H9 (cell line): ENCODE data around the gene ASXL3. TPM values are rescaled to one million over a fixed set of nuclear protein-coding genes. Genes with fewer than 3 reads are reported as not detected.

ENCODE experiments used
- DNase-seq: peaks from one replicate; pipeline ENCODE4 v3.0.0-alpha.2; 2017
- H2AFZ ChIP-seq: one replicate; pipeline ENCODE4 v1.6.1; 2013; ENCODE audit warnings: mild to moderate bottlenecking, low read length, control low read depth, moderate library complexity
- H2AK5ac ChIP-seq: 2 replicates; pipeline ENCODE4 v1.6.1; 2013; ENCODE audit warnings: low read length, control low read depth, mixed read lengths; ENCODE audit not compliant: insufficient read length
- H2BK120ac ChIP-seq: one replicate; pipeline ENCODE4 v1.6.1; 2013; ENCODE audit warnings: low read depth, mild to moderate bottlenecking, low read length, control low read depth, inconsistent platforms; ENCODE audit not compliant: poor library complexity, severe bottlenecking
- H2BK12ac ChIP-seq: 2 replicates; pipeline ENCODE4 v1.6.1; 2013; ENCODE audit warnings: low read length, control low read depth, mixed read lengths, low read depth; ENCODE audit not compliant: insufficient read length
- H2BK15ac ChIP-seq: 2 replicates; pipeline ENCODE4 v1.6.1; 2013; ENCODE audit warnings: low read depth, low read length, control low read depth
- H2BK20ac ChIP-seq: one replicate; pipeline ENCODE4 v1.6.1; 2013; ENCODE audit warnings: low read depth, mild to moderate bottlenecking, low read length, control low read depth, inconsistent platforms; ENCODE audit not compliant: poor library complexity, severe bottlenecking
- H2BK5ac ChIP-seq: 2 replicates; pipeline ENCODE4 v1.6.1; 2013; ENCODE audit warnings: low read length, control low read depth, mixed read lengths; ENCODE audit not compliant: insufficient read length
- H3K14ac ChIP-seq: 2 replicates; pipeline ENCODE4 v1.6.1; 2013; ENCODE audit warnings: low read length, control low read depth; ENCODE audit not compliant: insufficient read depth
- H3K18ac ChIP-seq: 2 replicates; pipeline ENCODE4 v1.6.1; 2013; ENCODE audit warnings: low read depth, mild to moderate bottlenecking, mixed read lengths, low read length, control low read depth; ENCODE audit not compliant: insufficient read length
- H3K23ac ChIP-seq: 2 replicates; pipeline ENCODE4 v1.6.1; 2013; ENCODE audit warnings: low read length, control low read depth, mixed read lengths, low read depth; ENCODE audit not compliant: insufficient read length
- H3K23me2 ChIP-seq: 2 replicates; pipeline ENCODE4 v1.6.1; 2013; ENCODE audit warnings: low read depth, mild to moderate bottlenecking, mixed read lengths, low read length, control low read depth; ENCODE audit not compliant: insufficient read length, poor library complexity, severe bottlenecking
- H3K27ac ChIP-seq: 2 replicates; pipeline ENCODE4 v1.5.1; 2013; ENCODE audit warnings: low read length, control low read depth, mixed read lengths, low read depth; ENCODE audit not compliant: insufficient read length
- H3K27me3 ChIP-seq: 2 replicates; pipeline ENCODE4 v1.6.1; 2013; ENCODE audit warnings: low read length, control low read depth, inconsistent platforms; ENCODE audit not compliant: insufficient read depth
- H3K4ac ChIP-seq: 2 replicates; pipeline ENCODE4 v1.6.1; 2013; ENCODE audit warnings: low read depth, mild to moderate bottlenecking, control low read depth, inconsistent platforms, low read length, moderate library complexity
- H3K4me1 ChIP-seq: 2 replicates; pipeline ENCODE4 v1.6.1; 2013; ENCODE audit warnings: low read length, control low read depth, inconsistent platforms; ENCODE audit not compliant: insufficient read depth
- H3K4me2 ChIP-seq: 2 replicates; pipeline ENCODE4 v1.6.1; 2013; ENCODE audit warnings: low read length, control low read depth, mixed read lengths; ENCODE audit not compliant: insufficient read length, insufficient read depth
- H3K56ac ChIP-seq: 2 replicates; pipeline ENCODE4 v1.6.1; 2013; ENCODE audit warnings: low read depth, mild to moderate bottlenecking, mixed read lengths, low read length, control low read depth; ENCODE audit not compliant: insufficient read length
- H3K79me1 ChIP-seq: 2 replicates; pipeline ENCODE4 v1.6.1; 2013; ENCODE audit warnings: low read depth, mild to moderate bottlenecking, moderate library complexity, low read length, control low read depth, inconsistent platforms; ENCODE audit not compliant: insufficient read depth, poor library complexity, severe bottlenecking
- H3K79me2 ChIP-seq: 2 replicates; pipeline ENCODE4 v1.6.1; 2013; ENCODE audit warnings: low read length, control low read depth, inconsistent platforms; ENCODE audit not compliant: insufficient read depth
- H3K9ac ChIP-seq: 2 replicates; pipeline ENCODE4 v1.6.1; 2013; ENCODE audit warnings: low read length, control low read depth, mixed read lengths; ENCODE audit not compliant: insufficient read length; ENCODE audit errors: extremely low read depth
- H3K9me3 ChIP-seq: one replicate; pipeline ENCODE4 v1.6.1; 2013; ENCODE audit warnings: low read depth, low read length, inconsistent platforms; ENCODE audit not compliant: control insufficient read depth
- H3T11ph ChIP-seq: one replicate; pipeline ENCODE4 v1.6.1; 2013; ENCODE audit warnings: mild to moderate bottlenecking, low read length, control low read depth, inconsistent platforms
- H4K20me1 ChIP-seq: one replicate; pipeline ENCODE4 v1.6.1; 2013; ENCODE audit not compliant: control insufficient read depth, insufficient read length, insufficient read depth
- H4K5ac ChIP-seq: 2 replicates; pipeline ENCODE4 v1.6.1; 2013; ENCODE audit warnings: low read depth, mild to moderate bottlenecking, mixed read lengths, low read length, control low read depth; ENCODE audit not compliant: insufficient read length
- H4K8ac ChIP-seq: replicated peaks from 2 replicates; pipeline ENCODE4 v1.6.1; 2013; ENCODE audit warnings: low read length, control low read depth, mixed read lengths, low read depth; ENCODE audit not compliant: insufficient read length
- H4K91ac ChIP-seq: 2 replicates; pipeline ENCODE4 v1.6.1; 2013; ENCODE audit warnings: low read depth, mild to moderate bottlenecking, moderate library complexity, mixed read lengths, low read length, control low read depth; ENCODE audit not compliant: insufficient read length
- H3K27ac Mint-ChIP-seq, 3 experiments: 2 replicates in 2 of 3; 3 replicates in 1 of 3; pipeline ENCODE4 v1.8.0; 2020 to 2021; ENCODE audit warnings: mixed read lengths in 3 of 3, mild to moderate bottlenecking in 1 of 3, moderate library complexity in 1 of 3
- H3K27me3 Mint-ChIP-seq: 2 replicates; pipeline ENCODE4 v1.8.0; 2021; ENCODE audit warnings: low read depth, mild to moderate bottlenecking, moderate library complexity, mixed read lengths
- H3K36me3 Mint-ChIP-seq, 3 experiments: 2 replicates in 2 of 3; 3 replicates in 1 of 3; pipeline ENCODE4 v1.8.0; 2020 to 2021; ENCODE audit warnings: low read depth in 3 of 3, mixed read lengths in 3 of 3; ENCODE audit not compliant: insufficient read depth in 1 of 3
- H3K4me1 Mint-ChIP-seq, 2 experiments: 2 replicates each; pipeline ENCODE4 v1.8.0; 2020; ENCODE audit warnings: mixed read lengths in 2 of 2
- H3K4me3 Mint-ChIP-seq, 2 experiments: 2 replicates in 1 of 2; 3 replicates in 1 of 2; pipeline ENCODE4 v1.8.0; 2020 to 2021; ENCODE audit warnings: mild to moderate bottlenecking in 2 of 2, mixed read lengths in 2 of 2, moderate library complexity in 1 of 2
- H3K9me3 Mint-ChIP-seq, 2 experiments: 2 replicates in 1 of 2; 3 replicates in 1 of 2; pipeline ENCODE4 v1.8.0; 2020; ENCODE audit warnings: mild to moderate bottlenecking in 2 of 2, mixed read lengths in 2 of 2, moderate library complexity in 1 of 2
- WGBS: extraction: QIAGEN DNeasy Blood & Tissue Kit; methylation state at CpG from one replicate; pipeline ENCODE4 v1.1.7; 2013; ENCODE audit warnings: missing lambda C conversion rate, low lambda C conversion rate, mixed read lengths; ENCODE audit not compliant: insufficient read length; ENCODE audit errors: extremely low coverage; 5-methylcytosine and 5-hydroxymethylcytosine counted together
- total RNA-seq: library from RNA; stranded (reverse); gene quantifications from 2 replicates; pipeline ENCODE4 v1.2.1, GENCODE V29; 2021
- TF ChIP-seq, protein P1 (sequence below): fragments of 200-600 bp; sonication (generic); conservative IDR thresholded peaks from 3 replicates; pipeline ENCODE4 v1.8.0; 2021; ENCODE audit warnings: antibody characterized with exemption, mild to moderate bottlenecking

Gene ASXL3
- total RNA-seq, 1 experiment from 2014 or later, result 0.35 TPM

GRCh38 chr18:33576999-33577646 is 896 bp upstream of the ASXL3 start:
- Histone ChIP-seq H2BK120ac (no peak overlapping the region), H3K4me1 (peaks cover 7% of the 10 kb centered on the region; the same call in 1 of the 2 replicates), H3K56ac (no peak overlapping the region), H2BK12ac (no peak overlapping the region), H3K9me3 (no peaks in the 10 kb centered on the region), H3K4ac (no peak overlapping the region), H3K14ac (no peak overlapping the region), H3K27ac (no peak overlapping the region), H3K18ac (no peak overlapping the region), H3T11ph (no peak overlapping the region), H3K23me2 (peaks cover 9% of the 10 kb centered on the region), H4K91ac (no peak overlapping the region), H4K20me1 (no peaks in the 10 kb centered on the region), H4K5ac (no peak overlapping the region), H3K79me2 (no peaks in the 10 kb centered on the region), H4K8ac (no peak overlapping the region), H2BK5ac (no peak overlapping the region), H3K4me2 (peak overlapping the region; percentile 70), H3K23ac (no peak overlapping the region), H3K27me3 (peaks cover 5% of the 10 kb centered on the region; the same call in 1 of the 2 replicates), H2BK15ac (no peak overlapping the region), H2AFZ (no peak overlapping the region), H2BK20ac (no peak overlapping the region), H3K9ac (no peak overlapping the region), H3K79me1 (no peaks in the 10 kb centered on the region), H2AK5ac (no peak overlapping the region)
- TF ChIP-seq, protein P1, sequence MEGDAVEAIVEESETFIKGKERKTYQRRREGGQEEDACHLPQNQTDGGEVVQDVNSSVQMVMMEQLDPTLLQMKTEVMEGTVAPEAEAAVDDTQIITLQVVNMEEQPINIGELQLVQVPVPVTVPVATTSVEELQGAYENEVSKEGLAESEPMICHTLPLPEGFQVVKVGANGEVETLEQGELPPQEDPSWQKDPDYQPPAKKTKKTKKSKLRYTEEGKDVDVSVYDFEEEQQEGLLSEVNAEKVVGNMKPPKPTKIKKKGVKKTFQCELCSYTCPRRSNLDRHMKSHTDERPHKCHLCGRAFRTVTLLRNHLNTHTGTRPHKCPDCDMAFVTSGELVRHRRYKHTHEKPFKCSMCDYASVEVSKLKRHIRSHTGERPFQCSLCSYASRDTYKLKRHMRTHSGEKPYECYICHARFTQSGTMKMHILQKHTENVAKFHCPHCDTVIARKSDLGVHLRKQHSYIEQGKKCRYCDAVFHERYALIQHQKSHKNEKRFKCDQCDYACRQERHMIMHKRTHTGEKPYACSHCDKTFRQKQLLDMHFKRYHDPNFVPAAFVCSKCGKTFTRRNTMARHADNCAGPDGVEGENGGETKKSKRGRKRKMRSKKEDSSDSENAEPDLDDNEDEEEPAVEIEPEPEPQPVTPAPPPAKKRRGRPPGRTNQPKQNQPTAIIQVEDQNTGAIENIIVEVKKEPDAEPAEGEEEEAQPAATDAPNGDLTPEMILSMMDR, result no peak
- WGBS, result no CpG with 5 or more reads among the region's 5 CpGs
- H3K27ac Mint-ChIP-seq, result no peak overlapping the region
- H3K4me3 Mint-ChIP-seq, result peak overlapping the region; percentile 89 to 90
- peaks cover 0 to 4% of the 10 kb centered on the region in 2 experiments; a peak in 3 of 5 replicates for H3K9me3 Mint-ChIP-seq
- no peak for DNase-seq
- no peaks in the 10 kb centered on the region for H3K36me3 Mint-ChIP-seq
- H3K27me3 Mint-ChIP-seq, result peaks cover 18% of the 10 kb centered on the region
- peaks cover 19 to 32% of the 10 kb centered on the region in 2 experiments for H3K4me1 Mint-ChIP-seq
